ENCODE data around the gene PCDHA8. TPM values are rescaled to one million over a fixed set of nuclear protein-coding genes. Genes with fewer than 3 reads are reported as not detected.
"Not testable (repeated sequence)": the region's sequence is repeated elsewhere in the genome, so short reads cannot be mapped to it uniquely, and the experiment has no call there.

PCDHA8 gene
- total RNA-seq, 1 donor from 2014 or later: 2.9 TPM

GRCh38 chr5:140842798-140843733 is 2.1 kb downstream of the PCDHA8 start:
- no peak for DNase-seq (ENCODE audit: extremely low spot score, unreplicated experiment)

GRCh38 chr5:140848139-140849102 is 7.4 kb downstream of the PCDHA8 start, which contains the start of gene PCDHA9:
PCDHA9 (plus strand) TSS chr5:140848382; CDS start chr5:140848496, 114 bp downstream.
- Mint-ChIP-seq H3K4me3 (peak within 1 kb of the TSS; percentile 69), H3K36me3 (peaks cover 19% of the 10 kb centered on the region), H3K9me3 (peaks cover 12% of the 10 kb centered on the region)
- H3K27me3 Mint-ChIP-seq; H3K4me1 Mint-ChIP-seq (ENCODE audit: unreplicated experiment); DNase-seq (ENCODE audit: extremely low spot score, unreplicated experiment); H3K27ac Mint-ChIP-seq: not testable (repeated sequence)

More at GRCh38 chr5:140842798-140843733, 2.1 kb downstream of the PCDHA8 start:
- H3K4me1 Mint-ChIP-seq (ENCODE audit: unreplicated experiment): no peaks in the 10 kb centered on the region
- H3K4me3 Mint-ChIP-seq: no peak overlapping the region
- no peak for TF ChIP-seq CTCF (conservative IDR thresholded peaks at IDR 0.05)
- H3K9me3 Mint-ChIP-seq: peaks cover 23% of the 10 kb centered on the region
- no peaks in the 10 kb centered on the region for H3K27me3 Mint-ChIP-seq
- peaks cover 34% of the 10 kb centered on the region for H3K36me3 Mint-ChIP-seq
- H3K27ac Mint-ChIP-seq: no peak overlapping the region

- H3K4me3 Mint-ChIP-seq; H3K4me1 Mint-ChIP-seq (ENCODE audit: unreplicated experiment); H3K27ac Mint-ChIP-seq; H3K27me3 Mint-ChIP-seq; DNase-seq (ENCODE audit: extremely low spot score, unreplicated experiment): not testable (repeated sequence)
- H3K9me3 Mint-ChIP-seq: peaks cover 12% of the 10 kb centered on the region
- H3K36me3 Mint-ChIP-seq: peaks cover 18% of the 10 kb centered on the region
Observed at GRCh38 chr5:140849831-140850634, 9.0 kb downstream of the PCDHA8 start.

- no peaks in the 10 kb centered on the region for H3K27me3 Mint-ChIP-seq
- peak within 1 kb of the TSS; percentile 87 for H3K4me3 Mint-ChIP-seq
- peak within 1 kb of the TSS; percentile 90 for H3K27ac Mint-ChIP-seq
- no peaks in the 10 kb centered on the region for H3K4me1 Mint-ChIP-seq (ENCODE audit: unreplicated experiment)
- H3K36me3 Mint-ChIP-seq: peaks cover 25% of the 10 kb centered on the region
- DNase-seq (ENCODE audit: extremely low spot score, unreplicated experiment): no peak
- H3K9me3 Mint-ChIP-seq: peaks cover 13% of the 10 kb centered on the region
- peak; percentile 69 for TF ChIP-seq CTCF (conservative IDR thresholded peaks at IDR 0.05)
Observed at GRCh38 chr5:140855772-140856674, 15.0 kb downstream of the PCDHA8 start, which contains the start of gene PCDHA10. PCDHA10 (plus strand) TSS chr5:140855897; CDS start chr5:140856049, 152 bp downstream.

- no peak for DNase-seq (ENCODE audit: extremely low spot score, unreplicated experiment)
- Mint-ChIP-seq H3K36me3 (peaks cover 35% of the 10 kb centered on the region), H3K4me3 (peak overlapping the region; percentile 87), H3K4me1 (ENCODE audit: unreplicated experiment) (no peaks in the 10 kb centered on the region), H3K27me3 (no peaks in the 10 kb centered on the region), H3K9me3 (peaks cover 19% of the 10 kb centered on the region), H3K27ac (no peak overlapping the region)
- TF ChIP-seq CTCF (conservative IDR thresholded peaks at IDR 0.05): no peak
Observed at GRCh38 chr5:140857177-140857986, 16.4 kb downstream of the PCDHA8 start.

All from type B pancreatic cell (in vitro differentiated cells).